HG03432 (cell line): ENCODE data around the gene NFE2L1.
"Not testable (repeated sequence)": the region's sequence is repeated elsewhere in the genome, so short reads cannot be mapped to it uniquely, and the experiment has no call there.

Experiments used
- ATAC-seq: cut with Tn5 transposase; IDR thresholded peaks from one replicate; pipeline ENCODE4 v1.9.1; 2021; ENCODE audit warnings: mild to moderate bottlenecking, moderate library complexity; ENCODE audit not compliant: unreplicated experiment

NFE2L1 gene

GRCh38 chr17:48047741-48048383, at the start of gene NFE2L1:
Gene NFE2L1, plus strand, starts transcription at chr17:48048359. Its CDS starts 2,760 bp downstream, at chr17:48051119.
- peak; percentile 88 for ATAC-seq

- ATAC-seq: no peak
Measured at GRCh38 chr17:47999582-47999981, 48.6 kb upstream of the NFE2L1 start.

GRCh38 chr17:48001197-48001596, 47.0 kb upstream of the NFE2L1 start:
- no peak for ATAC-seq

- not testable (repeated sequence) for ATAC-seq
Measured at GRCh38 chr17:48001657-48002056, 46.5 kb upstream of the NFE2L1 start.

GRCh38 chr17:48002266-48002915, 45.8 kb upstream of the NFE2L1 start:
- no peak for ATAC-seq

GRCh38 chr17:48002916-48003416, 45.2 kb upstream of the NFE2L1 start:
- no peak for ATAC-seq

GRCh38 chr17:48003417-48004151, 44.6 kb upstream of the NFE2L1 start:
- no peak for ATAC-seq

GRCh38 chr17:48004983-48005382, 43.2 kb upstream of the NFE2L1 start:
- no peak for ATAC-seq

- no peak for ATAC-seq
Measured at GRCh38 chr17:48006936-48007709, 41.0 kb upstream of the NFE2L1 start.

- no peak for ATAC-seq
Measured at GRCh38 chr17:48010193-48010592, 38.0 kb upstream of the NFE2L1 start.

GRCh38 chr17:48011405-48012150, 36.6 kb upstream of the NFE2L1 start:
- ATAC-seq: no peak

- ATAC-seq: peak; percentile 50
Measured at GRCh38 chr17:48012151-48012520, 36.0 kb upstream of the NFE2L1 start.

- no peak for ATAC-seq
Measured at GRCh38 chr17:48012654-48013053, 35.5 kb upstream of the NFE2L1 start.

- ATAC-seq: no peak
Measured at GRCh38 chr17:48013876-48014594, 34.1 kb upstream of the NFE2L1 start.

GRCh38 chr17:48014595-48015111, 33.5 kb upstream of the NFE2L1 start:
- ATAC-seq: no peak

GRCh38 chr17:48016112-48016511, 32.0 kb upstream of the NFE2L1 start:
- ATAC-seq: no peak

- ATAC-seq: not testable (repeated sequence)
Measured at GRCh38 chr17:48017817-48018158, 30.4 kb upstream of the NFE2L1 start.

GRCh38 chr17:48021934-48022333, 26.2 kb upstream of the NFE2L1 start:
- ATAC-seq: no peak

- no peak for ATAC-seq
Measured at GRCh38 chr17:48022901-48023300, 25.3 kb upstream of the NFE2L1 start.
